Measurements from ENCODE around the gene SF3A2. TPM values are rescaled to one million over a fixed set of nuclear protein-coding genes. Genes with fewer than 3 reads are reported as not detected.

The SF3A2 gene
- total RNA-seq, 2 donors from 2014 or later = 15.5 to 30.1 TPM

DNA sequence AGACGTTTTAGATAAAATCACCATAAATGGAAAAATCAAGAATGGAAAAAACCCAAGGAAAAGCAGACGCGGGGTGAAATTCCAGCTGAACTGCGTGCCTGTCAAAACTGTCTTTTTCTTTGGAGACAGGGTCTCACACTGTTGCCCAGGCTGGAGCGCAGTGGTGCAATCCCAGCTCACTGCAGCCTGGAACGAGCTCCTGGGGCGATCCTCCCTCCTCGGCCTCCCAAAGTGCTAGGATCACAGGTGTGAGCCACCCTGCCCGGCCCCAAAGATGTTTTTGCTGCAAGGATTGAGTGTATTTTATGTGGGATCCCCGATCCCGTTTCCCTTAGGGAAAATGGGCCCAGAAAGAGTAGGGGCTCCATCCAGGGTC lies 46.2 kb downstream of the SF3A2 start:
- TF ChIP-seq POLR2A (IDR thresholded peaks at IDR 0.05) = no peak
- TF ChIP-seq, protein P1, sequence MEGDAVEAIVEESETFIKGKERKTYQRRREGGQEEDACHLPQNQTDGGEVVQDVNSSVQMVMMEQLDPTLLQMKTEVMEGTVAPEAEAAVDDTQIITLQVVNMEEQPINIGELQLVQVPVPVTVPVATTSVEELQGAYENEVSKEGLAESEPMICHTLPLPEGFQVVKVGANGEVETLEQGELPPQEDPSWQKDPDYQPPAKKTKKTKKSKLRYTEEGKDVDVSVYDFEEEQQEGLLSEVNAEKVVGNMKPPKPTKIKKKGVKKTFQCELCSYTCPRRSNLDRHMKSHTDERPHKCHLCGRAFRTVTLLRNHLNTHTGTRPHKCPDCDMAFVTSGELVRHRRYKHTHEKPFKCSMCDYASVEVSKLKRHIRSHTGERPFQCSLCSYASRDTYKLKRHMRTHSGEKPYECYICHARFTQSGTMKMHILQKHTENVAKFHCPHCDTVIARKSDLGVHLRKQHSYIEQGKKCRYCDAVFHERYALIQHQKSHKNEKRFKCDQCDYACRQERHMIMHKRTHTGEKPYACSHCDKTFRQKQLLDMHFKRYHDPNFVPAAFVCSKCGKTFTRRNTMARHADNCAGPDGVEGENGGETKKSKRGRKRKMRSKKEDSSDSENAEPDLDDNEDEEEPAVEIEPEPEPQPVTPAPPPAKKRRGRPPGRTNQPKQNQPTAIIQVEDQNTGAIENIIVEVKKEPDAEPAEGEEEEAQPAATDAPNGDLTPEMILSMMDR (IDR thresholded peaks at IDR 0.05) = no peak
- peaks cover 13% of the 10 kb centered on the region for H3K4me1 ChIP-seq
- intact Hi-C loops (cut with DNase I) = no loop called here
- ATAC-seq (no peak), DNase-seq (no peak)
- no peaks in the 10 kb centered on the region for H3K9me3 ChIP-seq
- no peaks in the 10 kb centered on the region for H3K27me3 ChIP-seq
- no peaks in the 10 kb centered on the region for H3K36me3 ChIP-seq (replicated peaks in 1 of 2; ENCODE audit: insufficient read depth in 1 of 2, low read depth in 2 of 2)
- H3K4me3 ChIP-seq = no peak overlapping the region
- H3K27ac ChIP-seq = no peak overlapping the region
- WGBS, 2 donors = 63 to 70% methylated on average over 10 to 11 of the region's 11 CpGs

DNA sequence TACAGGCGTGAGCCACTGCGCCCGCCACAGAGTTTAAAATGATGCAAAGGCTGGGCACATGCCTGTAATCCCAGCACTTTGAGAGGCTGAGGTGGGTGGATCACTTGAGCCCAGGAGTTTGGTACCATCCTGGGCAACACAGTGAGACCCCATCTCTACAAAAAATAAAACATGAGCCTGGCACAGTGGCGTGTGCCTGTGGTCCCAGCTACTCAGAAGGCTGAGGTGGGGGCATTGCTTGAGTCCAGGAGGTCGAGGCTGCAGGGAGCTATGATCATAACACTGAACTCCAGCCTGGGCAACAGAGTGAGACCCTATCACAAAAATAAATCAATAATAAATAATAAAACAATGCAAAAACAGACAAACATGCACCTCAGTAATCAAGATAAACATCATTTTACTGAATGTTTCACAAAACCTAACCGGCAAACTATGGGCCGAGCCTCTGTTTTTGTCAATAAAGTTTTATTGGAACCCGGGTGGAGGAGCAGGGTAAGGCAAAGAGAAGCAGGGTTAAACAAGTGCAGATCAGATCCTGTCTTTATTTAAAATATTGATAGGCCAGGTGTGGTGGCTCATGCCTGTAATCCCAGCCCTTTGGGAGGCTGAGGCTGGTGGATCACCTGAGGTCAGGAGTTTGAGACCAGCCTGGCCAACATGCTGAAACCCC lies 47.3 kb downstream of the SF3A2 start:
- ATAC-seq (no peak), DNase-seq (no peak)
- 93 to 95% methylated on average over 8 of the region's 8 CpGs for WGBS, 2 donors
- peaks cover 0 to 5% of the 10 kb centered on the region in 2 donors for H3K27me3 ChIP-seq
- no peak overlapping the region for H3K27ac ChIP-seq
- no peak overlapping the region for H3K4me3 ChIP-seq
- no peaks in the 10 kb centered on the region for H3K9me3 ChIP-seq
- H3K4me1 ChIP-seq = peaks cover 13% of the 10 kb centered on the region
- no peaks in the 10 kb centered on the region for H3K36me3 ChIP-seq (replicated peaks in 1 of 2; ENCODE audit: insufficient read depth in 1 of 2, low read depth in 2 of 2)
- intact Hi-C loops (cut with DNase I) = no loop called here
- TF ChIP-seq, protein P1 (IDR thresholded peaks at IDR 0.05) = no peak
- no peak for TF ChIP-seq POLR2A (IDR thresholded peaks at IDR 0.05)

DNA sequence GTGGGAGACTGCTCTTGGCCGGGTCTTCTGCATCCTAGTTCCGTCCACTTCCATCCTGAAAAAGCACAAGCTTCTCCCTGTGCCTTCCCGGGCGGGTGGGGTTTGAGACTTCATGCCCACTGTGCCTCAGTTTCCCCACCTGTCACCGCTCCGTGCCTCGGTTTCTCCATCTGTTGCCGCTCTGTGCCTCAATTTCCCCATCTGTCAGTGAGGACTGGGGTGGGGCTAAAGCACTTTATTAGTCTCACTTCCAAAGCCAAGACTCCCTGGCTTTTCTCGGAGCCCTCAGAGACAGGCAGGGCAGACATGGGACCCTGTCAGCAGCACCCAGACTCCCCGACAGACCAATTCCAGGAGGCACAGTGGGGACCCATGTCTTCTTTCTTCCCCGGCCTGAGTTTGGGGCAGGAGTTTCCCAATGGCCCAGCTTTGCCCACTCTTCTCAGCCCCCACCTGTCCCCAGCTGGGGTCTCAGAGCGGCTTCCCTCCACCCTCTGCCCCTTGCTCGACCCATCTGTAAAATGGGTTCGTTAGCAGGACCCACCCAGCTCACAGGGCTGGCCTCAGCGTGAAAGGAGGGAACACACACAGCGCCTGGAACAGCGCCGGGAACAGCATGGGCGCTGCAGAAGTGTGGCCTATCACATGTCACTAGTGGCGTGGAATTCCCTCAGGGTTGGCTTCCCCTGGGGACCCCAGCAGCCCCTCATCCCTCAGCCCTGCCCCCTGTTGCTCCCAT lies 49.9 kb downstream of the SF3A2 start:
- peaks cover 5 to 29% of the 10 kb centered on the region in 2 donors for H3K27me3 ChIP-seq
- TF ChIP-seq, protein P1 (IDR thresholded peaks at IDR 0.05) = no peak
- TF ChIP-seq POLR2A (IDR thresholded peaks at IDR 0.05) = no peak
- DNase-seq = no peak
- ATAC-seq = no peak
- no peaks in the 10 kb centered on the region for H3K9me3 ChIP-seq
- 72 to 79% methylated on average over 16 to 20 of the region's 20 CpGs for WGBS, 2 donors
- no peaks in the 10 kb centered on the region for H3K36me3 ChIP-seq (replicated peaks in 1 of 2; ENCODE audit: insufficient read depth in 1 of 2, low read depth in 2 of 2)
- H3K27ac ChIP-seq = no peak overlapping the region
- no peak overlapping the region for H3K4me3 ChIP-seq
- intact Hi-C loops (cut with DNase I) = loop anchor here (5.0 kb wide), 1 partner anchor 101 kb away; no protein-coding TSS in a partner anchor
- peaks cover 26% of the 10 kb centered on the region for H3K4me1 ChIP-seq

GRCh38 chr19:2287585-2288337 lies 51.1 kb downstream of the SF3A2 start:
- DNase-seq (no peak), ATAC-seq (no peak)
- Histone ChIP-seq H3K27me3 (peaks cover 5 to 37% of the 10 kb centered on the region in 2 donors), H3K36me3 (replicated peaks in 1 of 2; ENCODE audit: insufficient read depth in 1 of 2, low read depth in 2 of 2) (no peaks in the 10 kb centered on the region), H3K4me3 (no peak overlapping the region), H3K4me1 (peaks cover 26% of the 10 kb centered on the region), H3K9me3 (no peaks in the 10 kb centered on the region), H3K27ac (no peak overlapping the region)
- no peak for TF ChIP-seq POLR2A (IDR thresholded peaks at IDR 0.05)
- TF ChIP-seq, protein P1 (IDR thresholded peaks at IDR 0.05) = no peak
- WGBS, 2 donors = 73 to 75% methylated on average over 6 to 12 of the region's 13 CpGs
- intact Hi-C loops (cut with DNase I) = loop anchor here (5.0 kb wide), 1 partner anchor 100 kb away; no protein-coding TSS in a partner anchor
